IPS-18c (cell line): Measurements from ENCODE around the gene ABLIM2.

Source experiments
- H3K4me3 ChIP-seq: 2 replicates; pipeline ENCODE4 v1.7.0; 2013; ENCODE audit warnings: low read depth, mild to moderate bottlenecking, low read length, moderate library complexity; ENCODE audit not compliant: insufficient read depth
- H3K9me3 ChIP-seq: one replicate; pipeline ENCODE4 v1.6.1; 2013; ENCODE audit warnings: mild to moderate bottlenecking, low read length, moderate library complexity; ENCODE audit not compliant: control insufficient read depth, insufficient read depth

ABLIM2 gene

GRCh38 chr4:8044699-8045098, 113.9 kb downstream of the ABLIM2 start:
- Histone ChIP-seq H3K9me3 (peaks cover 2% of the 10 kb centered on the region), H3K4me3 (no peak overlapping the region)

GRCh38 chr4:8044244-8044643, 114.4 kb downstream of the ABLIM2 start:
- no peaks in the 10 kb centered on the region for H3K9me3 ChIP-seq
- no peak overlapping the region for H3K4me3 ChIP-seq

- H3K4me3 ChIP-seq, result no peak overlapping the region
- H3K9me3 ChIP-seq, result no peaks in the 10 kb centered on the region
Observed at GRCh38 chr4:8043596-8043995, 115.0 kb downstream of the ABLIM2 start.

GRCh38 chr4:8041868-8042267, 116.7 kb downstream of the ABLIM2 start:
- Histone ChIP-seq H3K4me3 (no peak overlapping the region), H3K9me3 (no peaks in the 10 kb centered on the region)

- Histone ChIP-seq H3K4me3 (no peak overlapping the region), H3K9me3 (no peaks in the 10 kb centered on the region)
Observed at GRCh38 chr4:8041172-8041571, 117.4 kb downstream of the ABLIM2 start.

GRCh38 chr4:8040607-8041006, 118.0 kb downstream of the ABLIM2 start:
- Histone ChIP-seq H3K9me3 (peaks cover 2% of the 10 kb centered on the region), H3K4me3 (no peak overlapping the region)

- peaks cover 2% of the 10 kb centered on the region for H3K9me3 ChIP-seq
- no peak overlapping the region for H3K4me3 ChIP-seq
Observed at GRCh38 chr4:8039853-8040252, 118.8 kb downstream of the ABLIM2 start.

- no peak overlapping the region for H3K4me3 ChIP-seq
Observed at GRCh38 chr4:8039290-8039689, 119.3 kb downstream of the ABLIM2 start.

GRCh38 chr4:8038719-8039251, 119.8 kb downstream of the ABLIM2 start:
- Histone ChIP-seq H3K4me3 (no peak overlapping the region), H3K9me3 (peaks cover 2% of the 10 kb centered on the region)

More at GRCh38 chr4:8039290-8039689, 119.3 kb downstream of the ABLIM2 start:
- H3K9me3 ChIP-seq, result peaks cover 2% of the 10 kb centered on the region

GRCh38 chr4:8038083-8038482, 120.5 kb downstream of the ABLIM2 start:
- Histone ChIP-seq H3K4me3 (no peak overlapping the region), H3K9me3 (peaks cover 2% of the 10 kb centered on the region)

GRCh38 chr4:8037150-8037769, 121.4 kb downstream of the ABLIM2 start:
- Histone ChIP-seq H3K9me3 (peaks cover 2% of the 10 kb centered on the region), H3K4me3 (no peak overlapping the region)

- H3K9me3 ChIP-seq, result peaks cover 2% of the 10 kb centered on the region
- no peak overlapping the region for H3K4me3 ChIP-seq
Observed at GRCh38 chr4:8035371-8035780, 123.2 kb downstream of the ABLIM2 start.

- H3K4me3 ChIP-seq, result no peak overlapping the region
- peaks cover 2% of the 10 kb centered on the region for H3K9me3 ChIP-seq
Observed at GRCh38 chr4:8033829-8034528, 124.6 kb downstream of the ABLIM2 start.

GRCh38 chr4:8033067-8033755, 125.4 kb downstream of the ABLIM2 start:
- Histone ChIP-seq H3K4me3 (no peak overlapping the region), H3K9me3 (peaks cover 2% of the 10 kb centered on the region)

- Histone ChIP-seq H3K9me3 (peaks cover 2% of the 10 kb centered on the region), H3K4me3 (no peak overlapping the region)
Observed at GRCh38 chr4:8032381-8032780, 126.2 kb downstream of the ABLIM2 start.

GRCh38 chr4:8030121-8030781, 128.4 kb downstream of the ABLIM2 start:
- H3K4me3 ChIP-seq, result no peak overlapping the region
- no peaks in the 10 kb centered on the region for H3K9me3 ChIP-seq

- Histone ChIP-seq H3K4me3 (no peak overlapping the region), H3K9me3 (no peaks in the 10 kb centered on the region)
Observed at GRCh38 chr4:8029689-8030088, 128.9 kb downstream of the ABLIM2 start.
